Measurements from ENCODE around the gene DCHS2.

- TF ChIP-seq POLR2A (IDR thresholded peaks at IDR 0.05; ENCODE audit: low read length): no peak
- TF ChIP-seq GATA1 (IDR thresholded peaks at IDR 0.05; ENCODE audit: low read depth, low read length): no peak
These were observed 26.5 kb downstream of the DCHS2 start for GRCh38 chr4:154465085-154465484.
